ENCODE measurements around the gene NUMB.

The NUMB gene

GRCh38 chr14:73255693-73256225, 202.6 kb downstream of the NUMB start:
- no peak for DNase-seq

- DNase-seq: no peak
These were observed 203.3 kb downstream of the NUMB start for GRCh38 chr14:73255005-73255400.

GRCh38 chr14:73254247-73255004, 203.9 kb downstream of the NUMB start:
- no peak for DNase-seq

GRCh38 chr14:73253721-73254120, 204.6 kb downstream of the NUMB start:
- no peak for DNase-seq

GRCh38 chr14:73253323-73253610, 205.1 kb downstream of the NUMB start:
- DNase-seq: no peak

- DNase-seq: no peak
These were observed 205.6 kb downstream of the NUMB start for GRCh38 chr14:73252491-73253322.

GRCh38 chr14:73251516-73252215, 206.7 kb downstream of the NUMB start:
- DNase-seq: no peak

GRCh38 chr14:73250781-73251500, 207.4 kb downstream of the NUMB start:
- no peak for DNase-seq

- DNase-seq: no peak
These were observed 208.0 kb downstream of the NUMB start for GRCh38 chr14:73250317-73250713.

GRCh38 chr14:73249564-73250316, 208.6 kb downstream of the NUMB start:
- DNase-seq: no peak

- no peak for DNase-seq
These were observed 209.2 kb downstream of the NUMB start for GRCh38 chr14:73249108-73249507.

GRCh38 chr14:73248108-73248868, 210.1 kb downstream of the NUMB start:
- no peak for DNase-seq

- DNase-seq: no peak
These were observed 211.8 kb downstream of the NUMB start for GRCh38 chr14:73246387-73247150.

GRCh38 chr14:73245480-73246325, 212.6 kb downstream of the NUMB start:
- peak; percentile 74 for DNase-seq

GRCh38 chr14:73244541-73245290, 213.6 kb downstream of the NUMB start:
- peak; percentile 40 for DNase-seq

- no peak for DNase-seq
These were observed 214.6 kb downstream of the NUMB start for GRCh38 chr14:73243748-73244147.

- no peak for DNase-seq
These were observed 215.0 kb downstream of the NUMB start for GRCh38 chr14:73243341-73243740.

GRCh38 chr14:73242357-73242901, 215.9 kb downstream of the NUMB start:
- DNase-seq: no peak

Data from hematopoietic multipotent progenitor cell treated with erythropoietin and hydrocortisone succinate and interleukin-3 and kit ligand, for 4 days (in vitro differentiated cells).